ENCODE measurements around the gene RIC1.
"Not testable (repeated sequence)": the region's sequence is repeated elsewhere in the genome, so short reads cannot be mapped to it uniquely, and the experiment has no call there.

The RIC1 gene

GRCh38 chr9:5651246-5651645 lies 22.3 kb downstream of the RIC1 start:
- no peak for TF ChIP-seq CTCF (IDR thresholded peaks at IDR 0.05; ENCODE audit: control insufficient read depth, insufficient read depth, low read depth, low read length, missing control alignments)
- no peak overlapping the region for H3K4me3 ChIP-seq (ENCODE audit: control insufficient read depth, low read depth, low read length)
- no peak for DNase-seq (ENCODE audit: low read depth)

DNA sequence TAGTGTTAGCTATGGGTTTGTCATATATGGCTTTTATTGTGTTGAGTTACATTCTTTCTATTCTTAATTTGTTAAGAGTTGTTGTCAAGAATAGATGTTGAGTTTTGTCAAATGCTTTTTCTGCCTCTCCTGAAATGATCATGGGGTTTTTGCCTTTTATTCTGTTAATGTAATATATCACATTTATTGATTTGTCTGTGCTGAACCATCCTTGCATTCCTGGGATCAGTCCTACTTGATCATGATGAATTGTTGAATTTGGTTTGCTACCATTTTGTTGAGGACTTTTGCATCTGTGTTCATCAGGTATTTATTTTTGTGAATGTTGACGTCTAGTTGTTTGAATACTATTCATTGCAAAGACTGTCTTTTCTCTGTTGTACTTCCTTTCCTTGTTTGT lies 23.9 kb downstream of the RIC1 start:
- DNase-seq (ENCODE audit: low read depth) = no peak
- no peak for TF ChIP-seq CTCF (IDR thresholded peaks at IDR 0.05; ENCODE audit: control insufficient read depth, insufficient read depth, low read depth, low read length, missing control alignments)
- no peak overlapping the region for H3K4me3 ChIP-seq (ENCODE audit: control insufficient read depth, low read depth, low read length)

- not testable (repeated sequence) for DNase-seq (ENCODE audit: low read depth); H3K4me3 ChIP-seq (ENCODE audit: control insufficient read depth, low read depth, low read length)
Measured at GRCh38 chr9:5662804-5663203, 33.9 kb downstream of the RIC1 start.

DNA sequence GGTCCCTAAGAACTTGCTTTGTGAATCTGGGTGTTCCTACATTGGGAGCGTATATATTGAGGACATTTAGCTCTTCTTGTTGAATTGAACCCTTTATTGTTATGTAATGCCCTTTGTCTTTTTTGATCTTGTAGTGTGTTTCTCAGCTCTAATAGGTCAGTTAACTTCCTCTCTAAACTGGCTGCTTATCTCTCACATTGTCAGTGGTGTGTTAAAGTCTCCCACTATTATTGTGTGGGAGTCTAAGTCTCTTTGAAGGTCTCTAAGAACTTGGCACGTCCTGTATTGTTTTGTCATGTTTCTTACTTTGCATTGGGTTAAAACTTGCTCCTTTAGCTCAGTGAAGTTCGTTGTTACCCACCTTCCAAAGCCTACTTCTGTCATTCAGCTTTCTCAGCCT lies 36.2 kb downstream of the RIC1 start:
- no peak overlapping the region for H3K4me3 ChIP-seq (ENCODE audit: control insufficient read depth, low read depth, low read length)
- TF ChIP-seq CTCF (IDR thresholded peaks at IDR 0.05; ENCODE audit: control insufficient read depth, insufficient read depth, low read depth, low read length, missing control alignments) = no peak
- DNase-seq (ENCODE audit: low read depth) = no peak

- no peak for TF ChIP-seq CTCF (IDR thresholded peaks at IDR 0.05; ENCODE audit: control insufficient read depth, insufficient read depth, low read depth, low read length, missing control alignments)
- H3K4me3 ChIP-seq (ENCODE audit: control insufficient read depth, low read depth, low read length) = no peak overlapping the region
- DNase-seq (ENCODE audit: low read depth) = no peak
Measured at GRCh38 chr9:5667391-5667790, 38.5 kb downstream of the RIC1 start.

DNA sequence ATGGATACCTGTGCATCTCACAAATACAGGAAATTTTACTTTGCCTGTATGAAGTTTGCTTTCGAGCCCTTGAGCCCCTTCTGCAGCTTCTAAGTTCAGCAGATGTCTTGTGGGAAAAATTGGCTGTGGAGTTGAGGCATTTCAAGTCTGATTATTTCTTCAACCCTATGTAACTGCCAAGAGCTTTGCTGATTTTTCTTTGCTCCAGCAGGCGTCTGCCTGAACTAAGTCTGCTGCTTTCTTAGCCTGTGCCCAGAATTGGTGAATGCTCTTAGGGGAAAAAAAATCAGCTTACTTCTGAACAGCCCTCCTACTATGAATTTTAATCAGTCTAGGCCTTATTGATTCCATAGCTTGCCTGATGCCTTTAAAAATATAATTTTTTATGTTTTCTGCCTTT lies 41.2 kb downstream of the RIC1 start:
- no peak for TF ChIP-seq CTCF (IDR thresholded peaks at IDR 0.05; ENCODE audit: control insufficient read depth, insufficient read depth, low read depth, low read length, missing control alignments)
- no peak for DNase-seq (ENCODE audit: low read depth)

GRCh38 chr9:5671711-5672353 lies 42.9 kb downstream of the RIC1 start:
- no peak for DNase-seq (ENCODE audit: low read depth)
- no peak overlapping the region for H3K4me3 ChIP-seq (ENCODE audit: control insufficient read depth, low read depth, low read length)
- TF ChIP-seq CTCF (IDR thresholded peaks at IDR 0.05; ENCODE audit: control insufficient read depth, insufficient read depth, low read depth, low read length, missing control alignments) = no peak

More for the DNA sequence above, 41.2 kb downstream of the RIC1 start:
- H3K4me3 ChIP-seq (ENCODE audit: control insufficient read depth, low read depth, low read length) = no peak overlapping the region

GRCh38 chr9:5675046-5675445 lies 46.1 kb downstream of the RIC1 start:
- not testable (repeated sequence) for DNase-seq (ENCODE audit: low read depth); H3K4me3 ChIP-seq (ENCODE audit: control insufficient read depth, low read depth, low read length)

GRCh38 chr9:5683591-5683990 lies 54.7 kb downstream of the RIC1 start:
- not testable (repeated sequence) for DNase-seq (ENCODE audit: low read depth); H3K4me3 ChIP-seq (ENCODE audit: control insufficient read depth, low read depth, low read length)

Data from AG09309 (cell line).